Small intestine (tissue), 16 donors: Measurements from ENCODE around the gene GPR65. TPM values are rescaled to one million over a fixed set of nuclear protein-coding genes. Genes with fewer than 3 reads are reported as not detected.
A peak's percentile ranks its signal among the peaks of the same experiment; 100 is the strongest.

Experiments
- DNase-seq, 2 donors: peaks; one replicate each; pipeline versions ENCODE4 v3.0.0 to v3.0.0-alpha.2; 2013
- FAIRE-seq: peaks from 2 replicates; lab custom pipeline; 2012; peaks lifted over from hg19 to GRCh38; lab: Jason Lieb, UNC
- H3K27ac ChIP-seq, 3 donors: one replicate each; pipeline ENCODE4 v1.5.1; 2013; ENCODE audit warnings: low read length in 2 of 3, mild to moderate bottlenecking in 2 of 3, control low read depth in 1 of 3, inconsistent platforms in 1 of 3, low read depth in 1 of 3, moderate library complexity in 1 of 3
- H3K27me3 ChIP-seq, 3 donors: one replicate each; pipeline ENCODE4 v1.6.1; 2013; ENCODE audit warnings: low read length in 3 of 3, inconsistent platforms in 1 of 3; ENCODE audit not compliant: control insufficient read depth in 3 of 3, insufficient read depth in 3 of 3
- H3K36me3 ChIP-seq, 3 donors: one replicate each; pipeline ENCODE4 v1.6.1; 2013; ENCODE audit warnings: low read length in 3 of 3, inconsistent platforms in 1 of 3, low read depth in 1 of 3, mild to moderate bottlenecking in 1 of 3, moderate library complexity in 1 of 3; ENCODE audit not compliant: control insufficient read depth in 3 of 3, insufficient read depth in 2 of 3
- H3K4me1 ChIP-seq, 3 donors: one replicate each; pipeline ENCODE4 v1.6.1; 2013; ENCODE audit warnings: low read length in 2 of 3, inconsistent platforms in 1 of 3, low read depth in 1 of 3, mild to moderate bottlenecking in 1 of 3, moderate library complexity in 1 of 3; ENCODE audit not compliant: control insufficient read depth in 3 of 3, insufficient read depth in 2 of 3
- H3K4me3 ChIP-seq, 3 donors: one replicate each; pipeline ENCODE4 v1.5.1; 2013; ENCODE audit warnings: low read length in 3 of 3, control low read depth in 1 of 3, inconsistent platforms in 1 of 3, low read depth in 1 of 3, mild to moderate bottlenecking in 1 of 3, moderate library complexity in 1 of 3
- H3K9me3 ChIP-seq, 2 donors: one replicate each; pipeline ENCODE4 v1.6.1; 2013; ENCODE audit warnings: low read depth in 1 of 2, low read length in 1 of 2; ENCODE audit not compliant: control insufficient read depth in 2 of 2, insufficient read depth in 1 of 2
- WGBS, 3 donors: extraction: QIAGEN DNeasy Blood & Tissue Kit; methylation state at CpG; one replicate each; pipeline ENCODE4 v1.1.7; 2013; 5-methylcytosine and 5-hydroxymethylcytosine counted together
- long read RNA-seq, 10 donors: transcript quantifications; one replicate each; lab custom pipeline, GENCODE V29; 2026
- polyA plus RNA-seq, 4 donors: library from polyadenylated mRNA; stranded (reverse) in 3 of 4; unstranded in 1 of 4; fragments of 200-250 nt in 3 of 4; fragments of 120-200 nt in 1 of 4; gene quantifications; one replicate each; pipeline versions ENCODE4 v1.2.1 to v1.2.3, GENCODE V29; 2013
- donor health status: healthy with polysubstance abuse.
- donor health status: control.
- donor health status: control.
- donor health status: Bipolar disorder and iron deficiency.
- donor health status: healthy.

The GPR65 gene, protein sequence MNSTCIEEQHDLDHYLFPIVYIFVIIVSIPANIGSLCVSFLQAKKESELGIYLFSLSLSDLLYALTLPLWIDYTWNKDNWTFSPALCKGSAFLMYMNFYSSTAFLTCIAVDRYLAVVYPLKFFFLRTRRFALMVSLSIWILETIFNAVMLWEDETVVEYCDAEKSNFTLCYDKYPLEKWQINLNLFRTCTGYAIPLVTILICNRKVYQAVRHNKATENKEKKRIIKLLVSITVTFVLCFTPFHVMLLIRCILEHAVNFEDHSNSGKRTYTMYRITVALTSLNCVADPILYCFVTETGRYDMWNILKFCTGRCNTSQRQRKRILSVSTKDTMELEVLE
- 1 to 10 TPM in 2 of 4 donors, under 1 TPM in 2; 0.22 to 1.2 (median 0.92) TPM for polyA plus RNA-seq
- long read RNA-seq, donor 1, result 0 reads
- long read RNA-seq, donor 2, full-length matches to known transcripts, result 1 of 1 reads
- long read RNA-seq, donor 2, partial matches to known transcripts, result 0 of 1 reads
- long read RNA-seq, donor 2, other reads (novel, unspliced or antisense), result 0 of 1 reads
- long read RNA-seq, donor 3, result 0 reads
- long read RNA-seq, donor 4, result 0 reads
- long read RNA-seq, donor 5, result 0 reads
- long read RNA-seq, donor 6, full-length matches to known transcripts, result 1 of 1 reads
- long read RNA-seq, donor 6, partial matches to known transcripts, result 0 of 1 reads
- long read RNA-seq, donor 6, other reads (novel, unspliced or antisense), result 0 of 1 reads
- long read RNA-seq, donor 7, result 0 reads
- long read RNA-seq, donor 8, result 0 reads
- long read RNA-seq, donor 9, result 0 reads
- long read RNA-seq, donor 10, full-length matches to known transcripts, result 1 of 1 reads
- long read RNA-seq, donor 10, partial matches to known transcripts, result 0 of 1 reads
- long read RNA-seq, donor 10, other reads (novel, unspliced or antisense), result 0 of 1 reads

DNA sequence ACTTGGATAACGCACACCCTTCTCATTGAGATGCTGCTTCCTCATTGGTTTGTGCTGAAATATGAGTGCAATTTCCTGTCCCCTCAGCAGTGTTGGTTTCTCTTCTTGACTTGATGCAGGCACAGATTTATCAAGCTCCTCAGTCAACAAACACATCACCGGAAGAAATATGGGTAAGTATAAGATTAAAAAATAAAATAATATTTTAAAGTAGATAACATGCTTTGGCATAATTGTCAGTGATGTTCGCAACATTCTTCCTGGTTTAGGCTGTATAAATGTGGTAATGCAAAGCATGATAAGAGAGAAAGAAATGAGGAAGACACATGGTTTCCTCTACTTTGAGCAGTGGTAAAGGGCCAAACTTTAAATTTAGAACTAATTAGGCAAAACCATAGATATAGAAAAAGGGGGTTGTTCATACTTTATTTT is at the start of gene GPR65:
Gene GPR65 (plus strand): TSS at position 86 of the 432 bp plus-strand sequence. CDS start 5,713 bp downstream, outside the sequence.
- WGBS, 3 donors, result 16 to 59% (median 48%) methylated on average over 3 of the region's 3 CpGs
- no peaks in the 10 kb centered on the region for H3K9me3 ChIP-seq
- peak within 1 kb of the TSS; percentile 0 to 71 (median 20) for H3K27ac ChIP-seq
- peak within 1 kb of the TSS in 1 of 3 donors; percentile 12 for H3K4me3 ChIP-seq
- DNase-seq (peak in 1 of 2 donors; percentile 55), FAIRE-seq (no peak)
- H3K36me3 ChIP-seq, result no peaks in the 10 kb centered on the region
- H3K27me3 ChIP-seq, result no peaks in the 10 kb centered on the region
- no peaks in the 10 kb centered on the region for H3K4me1 ChIP-seq

DNA sequence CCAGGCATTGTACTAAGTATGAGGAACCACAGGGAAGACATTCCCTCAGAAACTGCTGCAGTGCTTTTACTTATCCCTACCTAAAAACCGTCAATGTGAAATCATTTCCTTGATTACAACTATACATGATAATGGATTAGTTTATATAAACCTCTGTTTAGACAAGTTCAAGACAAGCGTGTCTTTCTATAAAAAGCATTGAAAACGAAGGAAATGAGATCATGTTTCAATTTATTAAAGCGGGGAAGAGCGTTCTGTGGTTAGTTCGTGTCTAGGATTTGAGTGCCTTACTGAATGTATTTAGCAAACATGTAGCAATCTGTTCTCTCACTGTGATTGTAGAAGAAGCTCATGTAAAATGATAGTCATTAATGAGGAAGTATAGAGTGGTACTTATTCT is 49.4 kb upstream of the GPR65 start:
- WGBS, 3 donors, result 67 to 88% (median 79%) methylated on average over 6 of the region's 6 CpGs
- Histone ChIP-seq H3K4me3 (no peak overlapping the region), H3K9me3 (peaks cover 0 to 4% of the 10 kb centered on the region in 2 donors), H3K27me3 (no peaks in the 10 kb centered on the region), H3K36me3 (peaks cover 0 to 7% (median 6%) of the 10 kb centered on the region in 3 donors), H3K4me1 (no peaks in the 10 kb centered on the region), H3K27ac (no peak overlapping the region)
- no peak for FAIRE-seq
- DNase-seq, result no peak

DNA sequence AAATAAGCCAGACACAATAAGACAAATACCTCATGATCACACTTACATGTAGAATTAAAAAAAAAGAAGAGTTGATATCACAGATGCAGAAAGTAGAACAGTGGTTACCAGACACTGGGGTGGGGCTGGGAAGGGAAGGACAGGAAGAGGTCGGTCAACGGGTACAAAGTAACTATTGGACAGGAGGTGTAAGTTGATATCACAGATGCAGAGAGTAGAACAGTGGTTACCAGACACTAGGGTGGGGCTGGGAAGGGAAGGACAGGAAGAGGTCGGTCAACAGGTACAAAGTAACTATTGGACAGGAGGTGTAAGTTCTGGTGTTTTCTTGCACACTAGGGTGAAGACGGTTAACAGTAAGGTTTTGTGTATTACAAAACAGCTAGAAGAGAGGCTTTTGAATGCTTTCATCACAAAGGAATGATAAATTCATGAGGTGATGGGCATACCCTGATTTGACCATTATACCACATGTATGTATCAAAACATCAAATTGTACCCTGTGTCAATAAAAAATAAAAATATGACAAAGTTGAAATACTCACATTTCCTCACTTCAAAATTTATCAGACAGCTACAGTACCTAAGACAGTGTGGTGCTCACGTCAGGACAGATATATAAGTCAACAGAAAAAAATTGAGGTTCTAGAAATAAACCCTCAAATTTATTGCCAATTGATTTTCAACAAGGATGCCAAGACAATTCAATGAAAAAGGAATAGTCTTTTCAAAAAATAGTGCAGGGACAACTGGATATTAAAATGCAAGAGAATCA is 44.7 kb upstream of the GPR65 start:
- peak in 1 of 2 donors; percentile 45 for DNase-seq
- Histone ChIP-seq H3K4me3 (no peak overlapping the region), H3K27ac (no peak overlapping the region), H3K9me3 (peaks cover 0 to 4% of the 10 kb centered on the region in 2 donors), H3K27me3 (no peaks in the 10 kb centered on the region), H3K4me1 (no peaks in the 10 kb centered on the region), H3K36me3 (peaks cover 3 to 14% (median 13%) of the 10 kb centered on the region in 3 donors)
- no peak for FAIRE-seq
- 71 to 87% (median 85%) methylated on average over 5 of the region's 5 CpGs for WGBS, 3 donors

DNA sequence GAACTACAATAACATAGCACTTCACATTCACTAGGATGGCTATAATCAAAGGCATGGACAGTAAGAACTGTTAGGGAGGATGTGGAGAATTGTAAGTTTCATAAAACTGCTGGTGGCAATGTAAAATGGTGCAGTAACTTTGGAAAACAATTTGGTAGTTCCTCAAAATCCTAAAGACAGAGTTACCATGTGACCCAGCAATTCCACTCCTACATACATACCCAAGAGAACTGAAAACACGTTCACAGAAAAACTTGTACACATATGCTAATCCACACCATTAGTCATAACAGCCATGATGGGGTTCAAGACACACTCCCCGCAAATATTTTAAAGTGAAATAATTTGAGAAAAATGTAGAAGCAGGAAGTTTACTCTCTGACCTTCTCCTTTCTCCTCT is 43.7 kb upstream of the GPR65 start:
- FAIRE-seq (no peak), DNase-seq (no peak)
- WGBS, 3 donors, result 88 to 92% (median 88%) methylated on average over 2 of the region's 2 CpGs
- no peaks in the 10 kb centered on the region for H3K27me3 ChIP-seq
- H3K9me3 ChIP-seq, result peaks cover 0 to 4% of the 10 kb centered on the region in 2 donors
- H3K4me3 ChIP-seq, result no peak overlapping the region
- H3K36me3 ChIP-seq, result peaks cover 3 to 17% (median 12%) of the 10 kb centered on the region in 3 donors
- H3K27ac ChIP-seq, result no peak overlapping the region
- no peaks in the 10 kb centered on the region for H3K4me1 ChIP-seq

DNA sequence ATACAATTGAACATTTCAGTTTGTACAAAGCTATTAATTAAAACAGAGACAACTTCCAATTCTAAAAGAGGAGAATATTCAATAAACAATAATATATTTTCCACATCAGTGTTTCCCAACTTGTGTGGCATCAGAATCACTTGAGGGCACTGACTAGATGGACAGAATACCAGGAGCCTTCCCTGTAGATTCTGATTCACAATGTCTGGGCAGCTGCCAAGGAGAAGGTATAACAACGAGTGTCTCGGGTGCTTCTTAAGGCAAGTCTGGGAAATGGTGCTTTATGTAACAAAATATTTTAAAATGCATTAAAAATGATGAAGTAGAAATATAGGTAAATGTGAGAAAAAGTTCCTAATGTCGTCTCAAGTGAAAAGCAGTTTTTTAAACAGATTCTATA is 38.1 kb upstream of the GPR65 start:
- Histone ChIP-seq H3K9me3 (no peaks in the 10 kb centered on the region), H3K4me1 (no peaks in the 10 kb centered on the region), H3K27ac (no peak overlapping the region), H3K27me3 (no peaks in the 10 kb centered on the region), H3K4me3 (no peak overlapping the region), H3K36me3 (peaks cover 0 to 12% (median 9%) of the 10 kb centered on the region in 3 donors)
- 71 to 82% (median 81%) methylated on average over 3 of the region's 3 CpGs for WGBS, 3 donors
- DNase-seq, result no peak
- FAIRE-seq, result no peak

DNA sequence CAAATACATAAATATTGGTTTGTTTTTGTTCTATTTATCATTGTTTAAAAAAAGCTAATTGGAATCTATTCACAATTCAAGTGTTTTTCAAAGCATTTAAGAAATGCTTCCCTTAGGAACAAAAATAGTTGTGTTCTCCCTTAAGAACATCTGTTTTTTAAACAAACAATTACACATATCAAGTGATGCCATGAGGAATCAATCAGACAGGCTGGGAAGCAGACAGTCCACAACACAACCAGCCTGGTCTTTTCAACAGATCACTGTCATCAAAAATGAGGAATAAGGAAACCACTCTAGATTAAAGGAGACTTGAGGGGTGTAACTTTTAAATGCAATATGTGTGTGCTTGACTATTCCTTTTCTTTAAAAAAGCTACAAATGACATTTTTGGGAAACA is 37.4 kb upstream of the GPR65 start:
- Histone ChIP-seq H3K4me1 (no peaks in the 10 kb centered on the region), H3K27ac (no peak overlapping the region), H3K4me3 (no peak overlapping the region), H3K9me3 (no peaks in the 10 kb centered on the region), H3K36me3 (peaks cover 0 to 10% (median 9%) of the 10 kb centered on the region in 3 donors), H3K27me3 (no peaks in the 10 kb centered on the region)
- FAIRE-seq (peak; percentile 15), DNase-seq (no peak)

DNA sequence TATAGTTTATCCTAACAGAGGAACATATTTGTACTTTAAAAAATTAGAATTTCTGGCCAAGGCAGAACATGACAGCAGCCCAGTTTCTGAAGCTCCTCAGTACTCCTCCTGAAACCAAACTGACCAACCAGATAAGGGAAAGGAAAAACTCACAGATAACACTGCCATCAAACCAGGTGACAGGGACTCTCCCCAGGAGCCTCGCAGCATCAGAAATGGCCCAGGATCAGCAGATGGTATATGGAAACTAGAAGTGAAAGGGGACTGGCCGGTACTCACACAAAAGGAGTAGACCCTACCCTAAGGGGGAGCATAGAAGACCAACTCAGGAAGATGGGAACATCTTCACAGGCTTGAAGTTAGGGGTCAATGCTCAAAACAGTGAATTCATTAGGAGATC is 33.9 kb upstream of the GPR65 start:
- FAIRE-seq, result no peak

DNA sequence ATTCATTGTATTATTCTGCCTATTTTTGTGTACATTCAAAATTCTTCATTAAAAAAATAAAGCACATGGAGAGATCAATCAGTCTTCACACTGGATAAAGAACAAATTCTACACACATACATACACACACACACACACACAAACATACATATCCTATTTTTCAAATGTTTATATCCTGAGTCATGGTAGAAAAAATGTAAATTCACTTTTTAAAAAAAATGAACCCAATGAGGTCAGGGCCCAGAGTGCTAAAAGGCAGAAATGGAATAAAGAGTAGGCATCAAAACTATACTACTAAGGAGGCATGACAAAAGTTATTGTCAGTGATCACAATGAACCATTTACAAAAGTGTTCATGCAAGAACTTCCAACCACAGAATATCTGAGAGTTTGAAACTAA is 29.3 kb upstream of the GPR65 start:
- H3K9me3 ChIP-seq, result no peaks in the 10 kb centered on the region
- no peaks in the 10 kb centered on the region for H3K4me1 ChIP-seq
- no peak for DNase-seq
- FAIRE-seq, result no peak
- no peak overlapping the region for H3K27ac ChIP-seq
- peaks cover 0 to 13% (median 9%) of the 10 kb centered on the region in 3 donors for H3K36me3 ChIP-seq
- H3K4me3 ChIP-seq, result no peak overlapping the region
- H3K27me3 ChIP-seq, result no peaks in the 10 kb centered on the region

More for the DNA sequence above, 33.9 kb upstream of the GPR65 start:
- Histone ChIP-seq H3K9me3 (no peaks in the 10 kb centered on the region), H3K4me1 (no peaks in the 10 kb centered on the region), H3K36me3 (peaks cover 0 to 7% (median 3%) of the 10 kb centered on the region in 3 donors), H3K27ac (no peak overlapping the region), H3K27me3 (no peaks in the 10 kb centered on the region), H3K4me3 (no peak overlapping the region)
- DNase-seq, result no peak
- 76 to 90% (median 77%) methylated on average over 2 of the region's 2 CpGs for WGBS, 3 donors
